Loucy (cell line): ENCODE measurements around the gene PTPRK.

Source experiments
- EZH2phosphoT487 ChIP-seq: fragments of 200-600 bp; IDR thresholded peaks from 2 replicates; pipeline ENCODE4 v1.6.1; 2018; ENCODE audit warnings: antibody characterized with exemption, mild to moderate bottlenecking, moderate library complexity, borderline replicate concordance
- TF ChIP-seq, protein P1 (sequence below): fragments of 200-600 bp; sonication (generic); conservative IDR thresholded peaks from 2 replicates; pipeline ENCODE4 v1.5.1; 2014; ENCODE audit warnings: mild to moderate bottlenecking, antibody characterized with exemption, low read length

DNA sequence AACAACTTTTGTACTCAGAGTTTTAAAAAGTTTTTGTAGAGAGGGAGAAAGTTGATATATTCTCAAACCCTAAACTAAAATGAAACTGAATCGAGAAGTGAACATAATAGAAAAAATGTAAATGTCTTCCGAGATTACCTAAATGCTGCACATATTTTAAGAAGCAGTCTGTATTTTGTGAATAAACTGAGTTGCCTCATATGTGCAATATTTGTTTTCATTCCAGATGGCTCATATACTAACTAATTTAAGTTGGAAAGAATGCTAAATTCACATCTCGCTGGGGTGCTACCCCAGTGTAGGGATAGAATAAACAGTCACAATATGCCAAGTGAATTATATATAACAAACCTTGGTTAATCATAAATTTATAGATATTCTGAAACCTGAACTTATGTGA is 333.7 kb downstream of the PTPRK start:
- TF ChIP-seq, protein P1, sequence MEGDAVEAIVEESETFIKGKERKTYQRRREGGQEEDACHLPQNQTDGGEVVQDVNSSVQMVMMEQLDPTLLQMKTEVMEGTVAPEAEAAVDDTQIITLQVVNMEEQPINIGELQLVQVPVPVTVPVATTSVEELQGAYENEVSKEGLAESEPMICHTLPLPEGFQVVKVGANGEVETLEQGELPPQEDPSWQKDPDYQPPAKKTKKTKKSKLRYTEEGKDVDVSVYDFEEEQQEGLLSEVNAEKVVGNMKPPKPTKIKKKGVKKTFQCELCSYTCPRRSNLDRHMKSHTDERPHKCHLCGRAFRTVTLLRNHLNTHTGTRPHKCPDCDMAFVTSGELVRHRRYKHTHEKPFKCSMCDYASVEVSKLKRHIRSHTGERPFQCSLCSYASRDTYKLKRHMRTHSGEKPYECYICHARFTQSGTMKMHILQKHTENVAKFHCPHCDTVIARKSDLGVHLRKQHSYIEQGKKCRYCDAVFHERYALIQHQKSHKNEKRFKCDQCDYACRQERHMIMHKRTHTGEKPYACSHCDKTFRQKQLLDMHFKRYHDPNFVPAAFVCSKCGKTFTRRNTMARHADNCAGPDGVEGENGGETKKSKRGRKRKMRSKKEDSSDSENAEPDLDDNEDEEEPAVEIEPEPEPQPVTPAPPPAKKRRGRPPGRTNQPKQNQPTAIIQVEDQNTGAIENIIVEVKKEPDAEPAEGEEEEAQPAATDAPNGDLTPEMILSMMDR = no peak
- no peak for TF ChIP-seq EZH2phosphoT487
